Activated CD8-positive, alpha-beta memory T cell treated with anti-CD3 and anti-CD28 coated beads for 36 hours (primary cell): ENCODE results near the gene CXCR5. TPM values are rescaled to one million over a fixed set of nuclear protein-coding genes. Genes with fewer than 3 reads are reported as not detected.

Experiments
- CTCF ChIA-PET: fragments of 350-600 bp; sonication (Branson Sonifier 250); formaldehyde crosslinking; loops from one replicate; lab custom pipeline; 2021; ENCODE audit warnings: antibody characterized with exemption; lab: Charles Lee
- POLR2A ChIA-PET: fragments of 350-600 bp; sonication (Branson Sonifier 250); formaldehyde crosslinking; loops from one replicate; lab custom pipeline; 2021; ENCODE audit warnings: antibody characterized with exemption; lab: Charles Lee
- total RNA-seq, 2 experiments: library from RNA; stranded (reverse); gene quantifications; one replicate each; pipeline ENCODE4 v1.2.3, GENCODE V29; 2021

The CXCR5 gene
- total RNA-seq, 2 experiments from 2014 or later: 2.3 TPM

- CTCF ChIA-PET: interaction anchor here (0.7 to 4.2 kb wide), 10 partner anchors 9 to 217 kb away, joined by 3 to 32 read pairs (median 6); partner anchors contain the start of gene UPK2
- POLR2A ChIA-PET: no interaction called here
These were observed 23.7 kb downstream of the CXCR5 start for GRCh38 chr11:118907051-118908042.

- ChIA-PET POLR2A (interaction anchor here (0.7 kb wide), 1 partner anchor 22 kb away, joined by 6 read pairs; no protein-coding TSS in a partner anchor), CTCF (interaction anchor here (0.6 to 4.2 kb wide), 6 partner anchors 13 to 218 kb away, joined by 3 to 32 read pairs (median 5); partner anchors contain the start of gene UPK2)
These were observed 24.6 kb downstream of the CXCR5 start for GRCh38 chr11:118908264-118908663.

GRCh38 chr11:118908901-118909618 is 25.4 kb downstream of the CXCR5 start:
- CTCF ChIA-PET: interaction anchor here (0.6 to 4.2 kb wide), 6 partner anchors 14 to 219 kb away, joined by 3 to 32 read pairs (median 5); partner anchors contain the start of gene UPK2
- POLR2A ChIA-PET: interaction anchor here (0.6 to 0.7 kb wide), 3 partner anchors 21 to 337 kb away, joined by 4 to 6 read pairs (median 5); no protein-coding TSS in a partner anchor

- POLR2A ChIA-PET: interaction anchor here (0.6 to 0.7 kb wide), 2 partner anchors 20 to 338 kb away, joined by 4 to 5 read pairs; no protein-coding TSS in a partner anchor
- CTCF ChIA-PET: interaction anchor here (0.7 to 4.2 kb wide), 6 partner anchors 15 to 220 kb away, joined by 3 to 32 read pairs (median 5); partner anchors contain the start of gene UPK2
These were observed 26.1 kb downstream of the CXCR5 start for GRCh38 chr11:118909619-118910308.

GRCh38 chr11:118910309-118911112 is 26.8 kb downstream of the CXCR5 start:
- POLR2A ChIA-PET: interaction anchor here (0.6 to 1.7 kb wide), 2 partner anchors 19 to 119 kb away, joined by 3 to 8 read pairs; no protein-coding TSS in a partner anchor
- CTCF ChIA-PET: interaction anchor here (0.7 to 4.2 kb wide), 6 partner anchors 18 to 119 kb away, joined by 3 to 32 read pairs (median 3); partner anchors contain the start of genes CXCR5, DDX6 and UPK2

- ChIA-PET CTCF (interaction anchor here (1.0 to 4.2 kb wide), 6 partner anchors 19 to 221 kb away, joined by 3 to 32 read pairs (median 3); partner anchors contain the start of genes CXCR5, DDX6 and UPK2), POLR2A (interaction anchor here (0.6 to 1.7 kb wide), 2 partner anchors 18 to 120 kb away, joined by 3 to 8 read pairs; no protein-coding TSS in a partner anchor)
These were observed 27.6 kb downstream of the CXCR5 start for GRCh38 chr11:118911113-118911879.

- ChIA-PET POLR2A (interaction anchor here (1.7 to 2.4 kb wide), 3 partner anchors 17 to 122 kb away, joined by 8 to 18 read pairs (median 13); partner anchors contain the start of gene DDX6), CTCF (interaction anchor here (1.2 to 1.4 kb wide), 2 partner anchors 55 to 222 kb away, joined by 3 to 6 read pairs; no protein-coding TSS in a partner anchor)
These were observed 28.4 kb downstream of the CXCR5 start for GRCh38 chr11:118911880-118912741.

- ChIA-PET POLR2A (interaction anchor here (2.3 to 2.4 kb wide), 2 partner anchors 16 to 123 kb away, joined by 13 to 18 read pairs; partner anchors contain the start of gene DDX6), CTCF (interaction anchor here (1.2 to 1.6 kb wide), 3 partner anchors 40 to 223 kb away, joined by 3 to 6 read pairs (median 5); no protein-coding TSS in a partner anchor)
These were observed 29.2 kb downstream of the CXCR5 start for GRCh38 chr11:118912742-118913410.

GRCh38 chr11:118913411-118914125 is 29.9 kb downstream of the CXCR5 start:
- CTCF ChIA-PET: interaction anchor here (0.6 to 1.6 kb wide), 4 partner anchors 41 to 224 kb away, joined by 3 to 5 read pairs (median 4); no protein-coding TSS in a partner anchor

GRCh38 chr11:118914178-118914918 is 30.7 kb downstream of the CXCR5 start:
- ChIA-PET CTCF (interaction anchor here (0.7 to 1.6 kb wide), 4 partner anchors 42 to 225 kb away, joined by 3 to 5 read pairs (median 3); no protein-coding TSS in a partner anchor), POLR2A (interaction anchor here (2.3 to 2.4 kb wide), 2 partner anchors 15 to 124 kb away, joined by 13 to 18 read pairs; partner anchors contain the start of gene DDX6)

More at GRCh38 chr11:118913411-118914125, 29.9 kb downstream of the CXCR5 start:
- POLR2A ChIA-PET: interaction anchor here (2.3 to 2.4 kb wide), 2 partner anchors 16 to 123 kb away, joined by 13 to 18 read pairs; partner anchors contain the start of gene DDX6

GRCh38 chr11:118914987-118915386 is 31.3 kb downstream of the CXCR5 start:
- ChIA-PET POLR2A (no interaction called here), CTCF (interaction anchor here (0.7 kb wide), 2 partner anchors 9 to 123 kb away, joined by 3 read pairs; no protein-coding TSS in a partner anchor)

GRCh38 chr11:118915396-118915795 is 31.7 kb downstream of the CXCR5 start:
- CTCF ChIA-PET: interaction anchor here (0.7 kb wide), 1 partner anchor 9 kb away, joined by 3 read pairs; no protein-coding TSS in a partner anchor

More at GRCh38 chr11:118915396-118915795, 31.7 kb downstream of the CXCR5 start:
- POLR2A ChIA-PET: no interaction called here
